GM18498 (cell line): ENCODE measurements around the gene NTRK2.

Experiments used
- ATAC-seq: cut with Tn5 transposase; IDR thresholded peaks from one replicate; pipeline ENCODE4 v1.9.1; 2021; ENCODE audit warnings: mild to moderate bottlenecking, moderate library complexity; ENCODE audit not compliant: unreplicated experiment

The NTRK2 gene

GRCh38 chr9:84669288-84670137 is at the start of gene NTRK2:
Gene NTRK2 (plus strand): TSS chr9:84669729. CDS start chr9:84670749, 1,020 bp downstream.
- ATAC-seq = peak; percentile 53

- no peak for ATAC-seq
Observed at GRCh38 chr9:84620338-84620737, 49.2 kb upstream of the NTRK2 start.

- no peak for ATAC-seq
Observed at GRCh38 chr9:84621811-84622210, 47.7 kb upstream of the NTRK2 start.

- ATAC-seq = no peak
Observed at GRCh38 chr9:84622981-84623380, 46.5 kb upstream of the NTRK2 start.

- ATAC-seq = no peak
Observed at GRCh38 chr9:84636436-84636835, 33.1 kb upstream of the NTRK2 start.

- no peak for ATAC-seq
Observed at GRCh38 chr9:84642553-84643141, 26.9 kb upstream of the NTRK2 start.

- no peak for ATAC-seq
Observed at GRCh38 chr9:84647699-84648098, 21.8 kb upstream of the NTRK2 start.

GRCh38 chr9:84652496-84653120 is 16.9 kb upstream of the NTRK2 start:
- ATAC-seq = no peak

GRCh38 chr9:84655447-84655846 is 14.1 kb upstream of the NTRK2 start:
- no peak for ATAC-seq

GRCh38 chr9:84659313-84659712 is 10.2 kb upstream of the NTRK2 start:
- no peak for ATAC-seq

GRCh38 chr9:84659773-84660172 is 9.8 kb upstream of the NTRK2 start:
- ATAC-seq = no peak

- ATAC-seq = peak; percentile 30
Observed at GRCh38 chr9:84667571-84668195, 1.8 kb upstream of the NTRK2 start.

- peak; percentile 80 for ATAC-seq
Observed at GRCh38 chr9:84668196-84669012, 1.1 kb upstream of the NTRK2 start.

- no peak for ATAC-seq
Observed at GRCh38 chr9:84669013-84669287, 579 bp upstream of the NTRK2 start.

GRCh38 chr9:84670138-84671041 is 861 bp downstream of the NTRK2 start:
- ATAC-seq = no peak

GRCh38 chr9:84671586-84672521 is 2.3 kb downstream of the NTRK2 start:
- ATAC-seq = no peak

- no peak for ATAC-seq
Observed at GRCh38 chr9:84673806-84674205, 4.3 kb downstream of the NTRK2 start.

GRCh38 chr9:84677080-84677479 is 7.6 kb downstream of the NTRK2 start:
- ATAC-seq = no peak

GRCh38 chr9:84679571-84679970 is 10.0 kb downstream of the NTRK2 start:
- ATAC-seq = no peak
